HL-60 (cell line): ENCODE data around the gene ADGRL2.

Experiments used
- POLR2AphosphoS5 ChIP-seq: IDR thresholded peaks from 2 replicates; pipeline ENCODE4 v1.6.1; 2012; ENCODE audit warnings: low read depth
- TF ChIP-seq, protein P1 (sequence below): IDR thresholded peaks from one replicate; pipeline ENCODE4 v1.5.1; 2011; ENCODE audit warnings: low read length, control low read depth, inconsistent platforms; ENCODE audit not compliant: insufficient read depth
- TF ChIP-seq, protein P2 (sequence below): IDR thresholded peaks from 2 replicates; pipeline ENCODE4 v1.6.1; 2012; ENCODE audit warnings: low read depth; ENCODE audit not compliant: insufficient replicate concordance

DNA sequence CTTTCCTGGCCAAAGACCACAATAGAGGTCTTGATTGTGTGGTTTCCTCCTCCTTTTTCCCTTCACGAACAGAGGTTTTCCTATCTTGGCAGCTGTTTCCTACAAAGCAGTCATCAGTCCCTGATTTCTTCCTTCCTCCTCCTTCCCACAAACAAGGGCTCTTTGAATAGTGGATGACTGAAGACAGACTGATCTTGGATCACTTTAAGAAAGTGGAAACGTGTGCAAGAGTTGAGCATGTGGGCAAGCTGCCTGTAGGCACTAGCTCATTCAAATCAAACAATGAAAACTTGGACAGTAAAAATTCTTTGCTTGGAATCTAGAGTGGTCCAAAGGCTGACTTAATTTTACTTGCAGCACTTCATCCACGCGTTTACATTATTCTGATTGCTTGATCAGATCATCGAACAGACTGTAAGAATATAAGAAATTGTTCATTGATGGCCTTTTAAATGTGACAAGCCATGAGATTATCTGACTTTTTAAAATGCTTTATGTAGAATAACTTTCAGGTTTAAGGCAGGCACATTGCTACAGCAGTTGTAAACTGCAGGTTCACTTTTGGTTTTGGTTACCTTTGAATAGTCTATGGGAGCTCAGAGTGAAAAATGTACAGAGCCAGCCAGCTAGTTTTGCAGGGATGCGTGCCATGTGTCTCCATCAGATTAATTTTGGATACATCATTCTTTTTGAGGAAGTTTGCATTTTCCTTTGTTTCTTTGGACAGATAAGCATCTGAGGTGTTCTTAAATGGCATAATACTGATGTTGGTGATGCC is 34.4 kb downstream of the ADGRL2 start:
- TF ChIP-seq, protein P1, sequence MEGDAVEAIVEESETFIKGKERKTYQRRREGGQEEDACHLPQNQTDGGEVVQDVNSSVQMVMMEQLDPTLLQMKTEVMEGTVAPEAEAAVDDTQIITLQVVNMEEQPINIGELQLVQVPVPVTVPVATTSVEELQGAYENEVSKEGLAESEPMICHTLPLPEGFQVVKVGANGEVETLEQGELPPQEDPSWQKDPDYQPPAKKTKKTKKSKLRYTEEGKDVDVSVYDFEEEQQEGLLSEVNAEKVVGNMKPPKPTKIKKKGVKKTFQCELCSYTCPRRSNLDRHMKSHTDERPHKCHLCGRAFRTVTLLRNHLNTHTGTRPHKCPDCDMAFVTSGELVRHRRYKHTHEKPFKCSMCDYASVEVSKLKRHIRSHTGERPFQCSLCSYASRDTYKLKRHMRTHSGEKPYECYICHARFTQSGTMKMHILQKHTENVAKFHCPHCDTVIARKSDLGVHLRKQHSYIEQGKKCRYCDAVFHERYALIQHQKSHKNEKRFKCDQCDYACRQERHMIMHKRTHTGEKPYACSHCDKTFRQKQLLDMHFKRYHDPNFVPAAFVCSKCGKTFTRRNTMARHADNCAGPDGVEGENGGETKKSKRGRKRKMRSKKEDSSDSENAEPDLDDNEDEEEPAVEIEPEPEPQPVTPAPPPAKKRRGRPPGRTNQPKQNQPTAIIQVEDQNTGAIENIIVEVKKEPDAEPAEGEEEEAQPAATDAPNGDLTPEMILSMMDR: no peak
- TF ChIP-seq POLR2AphosphoS5: no peak
- TF ChIP-seq, protein P2, sequence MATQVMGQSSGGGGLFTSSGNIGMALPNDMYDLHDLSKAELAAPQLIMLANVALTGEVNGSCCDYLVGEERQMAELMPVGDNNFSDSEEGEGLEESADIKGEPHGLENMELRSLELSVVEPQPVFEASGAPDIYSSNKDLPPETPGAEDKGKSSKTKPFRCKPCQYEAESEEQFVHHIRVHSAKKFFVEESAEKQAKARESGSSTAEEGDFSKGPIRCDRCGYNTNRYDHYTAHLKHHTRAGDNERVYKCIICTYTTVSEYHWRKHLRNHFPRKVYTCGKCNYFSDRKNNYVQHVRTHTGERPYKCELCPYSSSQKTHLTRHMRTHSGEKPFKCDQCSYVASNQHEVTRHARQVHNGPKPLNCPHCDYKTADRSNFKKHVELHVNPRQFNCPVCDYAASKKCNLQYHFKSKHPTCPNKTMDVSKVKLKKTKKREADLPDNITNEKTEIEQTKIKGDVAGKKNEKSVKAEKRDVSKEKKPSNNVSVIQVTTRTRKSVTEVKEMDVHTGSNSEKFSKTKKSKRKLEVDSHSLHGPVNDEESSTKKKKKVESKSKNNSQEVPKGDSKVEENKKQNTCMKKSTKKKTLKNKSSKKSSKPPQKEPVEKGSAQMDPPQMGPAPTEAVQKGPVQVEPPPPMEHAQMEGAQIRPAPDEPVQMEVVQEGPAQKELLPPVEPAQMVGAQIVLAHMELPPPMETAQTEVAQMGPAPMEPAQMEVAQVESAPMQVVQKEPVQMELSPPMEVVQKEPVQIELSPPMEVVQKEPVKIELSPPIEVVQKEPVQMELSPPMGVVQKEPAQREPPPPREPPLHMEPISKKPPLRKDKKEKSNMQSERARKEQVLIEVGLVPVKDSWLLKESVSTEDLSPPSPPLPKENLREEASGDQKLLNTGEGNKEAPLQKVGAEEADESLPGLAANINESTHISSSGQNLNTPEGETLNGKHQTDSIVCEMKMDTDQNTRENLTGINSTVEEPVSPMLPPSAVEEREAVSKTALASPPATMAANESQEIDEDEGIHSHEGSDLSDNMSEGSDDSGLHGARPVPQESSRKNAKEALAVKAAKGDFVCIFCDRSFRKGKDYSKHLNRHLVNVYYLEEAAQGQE: no peak
